ENCODE data around the gene VPS13D.
A peak's percentile ranks its signal among the peaks of the same experiment; 100 is the strongest.

VPS13D gene

GRCh38 chr1:12203216-12204007, 26.4 kb upstream of the VPS13D start:
- Histone ChIP-seq H3K36me3 (ENCODE audit: insufficient read depth, low read length) (no peaks in the 10 kb centered on the region), H3K9ac (ENCODE audit: insufficient read length) (no peak overlapping the region), H3K4me3 (no peak overlapping the region), H3K9me3 (ENCODE audit: low read depth, low read length) (no peaks in the 10 kb centered on the region), H3K27ac (no peak overlapping the region)
- no peak for DNase-seq (ENCODE audit: low read depth, low spot score)
- TF ChIP-seq FOXP2 (optimal IDR thresholded peaks at IDR 0.05; ENCODE audit: control extremely low read depth, extremely low read length, insufficient read depth), result no peak
- TF ChIP-seq POLR2AphosphoS5 (IDR thresholded peaks at IDR 0.05; ENCODE audit: borderline replicate concordance, low read depth, low read length), result no peak
- TF ChIP-seq EZH2 (IDR thresholded peaks at IDR 0.05), result no peak

- H3K4me3 ChIP-seq, result no peak overlapping the region
- no peak for DNase-seq (ENCODE audit: low read depth, low spot score)
- H3K27ac ChIP-seq, result no peak overlapping the region
- TF ChIP-seq POLR2AphosphoS5 (IDR thresholded peaks at IDR 0.05; ENCODE audit: borderline replicate concordance, low read depth, low read length) (no peak), FOXP2 (optimal IDR thresholded peaks at IDR 0.05; ENCODE audit: control extremely low read depth, extremely low read length, insufficient read depth) (no peak), EZH2 (IDR thresholded peaks at IDR 0.05) (no peak)
- no peaks in the 10 kb centered on the region for H3K9me3 ChIP-seq (ENCODE audit: low read depth, low read length)
- H3K9ac ChIP-seq (ENCODE audit: insufficient read length), result no peak overlapping the region
- no peaks in the 10 kb centered on the region for H3K36me3 ChIP-seq (ENCODE audit: insufficient read depth, low read length)
Observed at GRCh38 chr1:12204140-12204539, 25.7 kb upstream of the VPS13D start.

GRCh38 chr1:12204754-12205658, 24.8 kb upstream of the VPS13D start:
- H3K4me3 ChIP-seq, result no peak overlapping the region
- H3K9ac ChIP-seq (ENCODE audit: insufficient read length), result no peak overlapping the region
- TF ChIP-seq EZH2 (IDR thresholded peaks at IDR 0.05) (no peak), POLR2AphosphoS5 (IDR thresholded peaks at IDR 0.05; ENCODE audit: borderline replicate concordance, low read depth, low read length) (no peak), FOXP2 (optimal IDR thresholded peaks at IDR 0.05; ENCODE audit: control extremely low read depth, extremely low read length, insufficient read depth) (no peak)
- H3K36me3 ChIP-seq (ENCODE audit: insufficient read depth, low read length), result no peaks in the 10 kb centered on the region
- no peak for DNase-seq (ENCODE audit: low read depth, low spot score)
- H3K27ac ChIP-seq, result no peak overlapping the region
- H3K9me3 ChIP-seq (ENCODE audit: low read depth, low read length), result no peaks in the 10 kb centered on the region

GRCh38 chr1:12206238-12206637, 23.6 kb upstream of the VPS13D start:
- no peaks in the 10 kb centered on the region for H3K9me3 ChIP-seq (ENCODE audit: low read depth, low read length)
- no peak overlapping the region for H3K9ac ChIP-seq (ENCODE audit: insufficient read length)
- TF ChIP-seq FOXP2 (optimal IDR thresholded peaks at IDR 0.05; ENCODE audit: control extremely low read depth, extremely low read length, insufficient read depth) (no peak), POLR2AphosphoS5 (IDR thresholded peaks at IDR 0.05; ENCODE audit: borderline replicate concordance, low read depth, low read length) (no peak), EZH2 (IDR thresholded peaks at IDR 0.05) (no peak)
- DNase-seq (ENCODE audit: low read depth, low spot score), result no peak
- H3K36me3 ChIP-seq (ENCODE audit: insufficient read depth, low read length), result no peaks in the 10 kb centered on the region
- H3K27ac ChIP-seq, result no peak overlapping the region
- no peak overlapping the region for H3K4me3 ChIP-seq

GRCh38 chr1:12206792-12207424, 22.9 kb upstream of the VPS13D start:
- H3K9me3 ChIP-seq (ENCODE audit: low read depth, low read length), result no peaks in the 10 kb centered on the region
- H3K36me3 ChIP-seq (ENCODE audit: insufficient read depth, low read length), result no peaks in the 10 kb centered on the region
- no peak overlapping the region for H3K27ac ChIP-seq
- no peak overlapping the region for H3K9ac ChIP-seq (ENCODE audit: insufficient read length)
- H3K4me3 ChIP-seq, result no peak overlapping the region
- no peak for TF ChIP-seq FOXP2 (optimal IDR thresholded peaks at IDR 0.05; ENCODE audit: control extremely low read depth, extremely low read length, insufficient read depth)
- TF ChIP-seq POLR2AphosphoS5 (IDR thresholded peaks at IDR 0.05; ENCODE audit: borderline replicate concordance, low read depth, low read length), result no peak
- TF ChIP-seq EZH2 (IDR thresholded peaks at IDR 0.05), result no peak
- DNase-seq (ENCODE audit: low read depth, low spot score), result no peak

- no peak overlapping the region for H3K4me3 ChIP-seq
- no peaks in the 10 kb centered on the region for H3K36me3 ChIP-seq (ENCODE audit: insufficient read depth, low read length)
- TF ChIP-seq EZH2 (IDR thresholded peaks at IDR 0.05) (no peak), POLR2AphosphoS5 (IDR thresholded peaks at IDR 0.05; ENCODE audit: borderline replicate concordance, low read depth, low read length) (no peak)
- no peak overlapping the region for H3K9ac ChIP-seq (ENCODE audit: insufficient read length)
- H3K9me3 ChIP-seq (ENCODE audit: low read depth, low read length), result no peaks in the 10 kb centered on the region
- H3K27ac ChIP-seq, result no peak overlapping the region
- no peak for DNase-seq (ENCODE audit: low read depth, low spot score)
Observed at GRCh38 chr1:12208271-12208670, 21.6 kb upstream of the VPS13D start.

GRCh38 chr1:12208764-12209494, 20.9 kb upstream of the VPS13D start:
- DNase-seq (ENCODE audit: low read depth, low spot score), result peak; percentile 26
- TF ChIP-seq EZH2 (IDR thresholded peaks at IDR 0.05) (no peak), FOXP2 (optimal IDR thresholded peaks at IDR 0.05; ENCODE audit: control extremely low read depth, extremely low read length, insufficient read depth) (no peak), POLR2AphosphoS5 (IDR thresholded peaks at IDR 0.05; ENCODE audit: borderline replicate concordance, low read depth, low read length) (no peak)
- H3K27ac ChIP-seq, result no peak overlapping the region
- no peak overlapping the region for H3K4me3 ChIP-seq
- no peak overlapping the region for H3K9ac ChIP-seq (ENCODE audit: insufficient read length)
- H3K36me3 ChIP-seq (ENCODE audit: insufficient read depth, low read length), result no peaks in the 10 kb centered on the region
- no peaks in the 10 kb centered on the region for H3K9me3 ChIP-seq (ENCODE audit: low read depth, low read length)

Data from SK-N-MC (cell line).